NCI-H446 treated with DMSO at 0.1 percent for 48 hours (cell line): Measurements from ENCODE around the gene RAB3GAP1.
"Not testable (repeated sequence)": the region's sequence is repeated elsewhere in the genome, so short reads cannot be mapped to it uniquely, and the experiment has no call there.

Experiments
- DNase-seq: peaks from one replicate; lab custom pipeline; 2025; lab: John Stamatoyannopoulos, UW

RAB3GAP1 gene

DNA sequence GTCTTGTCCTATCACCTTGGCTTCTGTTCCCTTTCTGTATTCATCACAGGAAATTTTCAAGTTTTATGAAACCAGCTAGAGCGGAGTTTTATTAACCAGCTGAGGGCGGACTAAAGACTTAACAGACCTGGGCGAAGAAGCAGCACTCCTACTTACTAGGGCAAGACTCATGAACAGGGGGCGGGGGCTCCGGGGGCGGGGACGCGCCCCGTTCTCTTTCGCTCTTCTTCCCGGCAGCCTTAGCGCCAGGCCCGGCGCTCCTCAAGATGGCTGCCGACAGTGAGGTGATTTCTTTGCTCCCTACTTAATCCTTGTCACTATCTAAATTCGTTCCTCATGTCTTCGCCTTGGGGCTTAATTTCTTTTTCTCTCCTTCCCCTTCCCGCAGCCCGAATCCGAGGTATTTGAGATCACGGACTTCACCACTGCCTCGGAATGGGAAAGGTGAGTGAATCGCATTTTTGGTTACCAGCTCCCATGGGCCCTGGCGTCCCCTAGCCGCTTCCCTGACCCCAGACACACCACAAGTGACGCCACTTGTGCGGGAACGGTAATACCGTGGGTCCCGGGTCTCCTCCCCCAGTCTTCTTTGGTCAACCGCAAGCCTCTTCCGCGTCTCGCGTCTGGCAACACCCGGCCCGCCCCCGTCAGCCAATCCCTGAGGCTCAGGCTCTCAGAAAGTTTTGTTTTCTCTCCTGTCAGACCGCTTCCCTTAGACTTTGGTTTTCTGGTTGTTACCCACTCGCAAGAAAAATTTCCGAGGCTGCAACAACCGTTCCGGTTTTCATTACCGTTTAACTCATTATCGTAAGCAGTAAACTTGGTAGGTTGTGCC lies at the start of gene RAB3GAP1:
Gene RAB3GAP1 (plus strand): TSS at position 251 of the 835 bp plus-strand sequence. CDS start 16 bp downstream, at position 267.
- DNase-seq = peak; percentile 51

DNA sequence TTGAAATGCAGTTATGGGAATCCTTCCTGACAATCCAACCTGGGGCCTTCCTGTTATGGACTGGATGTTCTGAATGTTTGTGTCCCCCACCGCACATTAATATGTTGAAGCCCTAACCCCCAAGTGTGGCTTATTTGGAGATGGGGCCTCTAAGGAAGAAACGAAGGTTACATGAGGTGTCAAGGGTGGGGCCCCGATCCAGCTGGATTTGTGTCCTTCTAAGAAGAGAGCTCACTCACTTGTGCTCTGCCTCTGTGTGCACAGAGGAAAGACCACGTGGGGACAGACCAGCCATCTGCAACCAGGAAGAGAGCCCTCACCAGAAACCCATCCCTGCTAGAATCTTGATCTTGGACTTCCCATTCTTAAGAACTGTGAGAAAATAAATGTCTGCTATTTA lies 49.3 kb upstream of the RAB3GAP1 start:
- no peak for DNase-seq

DNA sequence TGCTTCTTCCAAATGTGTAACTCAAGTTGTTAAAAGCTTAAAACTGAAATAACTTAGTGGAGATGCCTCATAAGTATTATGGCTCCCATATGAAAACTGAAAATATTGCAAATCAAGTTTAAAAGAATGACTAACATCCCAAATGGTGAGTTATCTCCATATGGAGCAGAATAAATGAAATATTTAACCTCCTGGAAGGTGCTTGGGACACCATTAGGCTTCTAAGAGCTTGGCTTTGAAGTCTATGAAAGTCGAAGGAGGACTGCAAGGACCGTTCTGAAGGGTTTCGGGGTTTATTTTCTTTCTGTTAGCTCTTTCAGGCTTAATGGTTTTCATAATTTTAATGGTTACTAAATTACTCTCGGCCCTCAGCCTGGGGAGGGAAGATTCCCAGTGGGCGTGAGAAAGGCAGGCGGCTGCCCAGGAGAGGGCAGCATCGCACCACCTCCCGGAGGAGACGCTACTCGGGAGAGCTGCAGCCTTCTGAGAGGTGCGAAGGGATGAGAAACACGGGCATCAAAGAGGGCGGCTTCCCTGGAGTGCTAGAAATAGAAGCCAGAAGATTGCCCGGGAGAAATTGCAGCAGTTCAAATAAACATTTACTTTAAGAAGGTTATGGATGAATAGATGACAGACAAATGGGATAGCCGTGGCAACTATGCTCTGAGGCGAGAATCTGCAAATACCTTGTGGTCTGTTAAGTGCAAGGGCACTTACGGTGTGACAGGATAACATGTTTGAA lies 47.9 kb upstream of the RAB3GAP1 start:
- DNase-seq = peak; percentile 18

DNA sequence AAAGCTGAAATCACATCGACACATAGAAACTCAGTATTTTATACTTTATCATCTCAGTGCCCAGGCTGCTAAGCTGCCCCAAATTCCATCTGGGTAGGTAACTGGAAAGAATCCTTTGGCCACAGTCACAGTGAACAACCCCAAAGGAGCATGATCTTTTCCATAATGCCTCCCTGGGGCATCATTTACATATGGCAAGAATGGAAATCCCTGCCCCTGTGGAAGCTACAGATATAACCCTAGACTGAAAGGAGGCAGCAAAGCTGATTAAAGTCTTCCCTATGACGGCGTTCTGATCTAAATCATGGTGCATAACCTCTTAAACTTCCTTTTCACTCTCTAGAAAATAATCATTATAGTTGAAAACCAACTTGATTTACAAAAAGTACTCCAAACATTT lies 46.3 kb upstream of the RAB3GAP1 start:
- no peak for DNase-seq

DNA sequence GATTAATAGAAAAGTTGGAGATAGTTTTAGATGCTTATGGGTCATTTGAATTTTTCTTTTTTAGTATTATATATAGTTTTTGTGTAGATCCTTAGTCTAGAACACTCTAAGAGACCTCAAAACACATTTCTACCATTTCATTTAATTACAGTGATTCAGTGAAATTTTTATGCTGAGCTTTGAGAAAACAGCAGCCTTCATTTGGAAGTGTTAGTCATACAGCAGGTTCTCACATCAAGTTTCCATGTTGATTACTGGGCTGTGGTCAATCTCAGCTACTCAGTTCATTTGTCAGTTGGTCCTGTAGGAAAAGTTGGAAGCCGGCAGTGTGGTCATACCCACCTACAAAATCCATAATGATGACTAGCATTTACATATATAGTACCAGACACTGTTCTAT lies 42.8 kb upstream of the RAB3GAP1 start:
- no peak for DNase-seq

DNA sequence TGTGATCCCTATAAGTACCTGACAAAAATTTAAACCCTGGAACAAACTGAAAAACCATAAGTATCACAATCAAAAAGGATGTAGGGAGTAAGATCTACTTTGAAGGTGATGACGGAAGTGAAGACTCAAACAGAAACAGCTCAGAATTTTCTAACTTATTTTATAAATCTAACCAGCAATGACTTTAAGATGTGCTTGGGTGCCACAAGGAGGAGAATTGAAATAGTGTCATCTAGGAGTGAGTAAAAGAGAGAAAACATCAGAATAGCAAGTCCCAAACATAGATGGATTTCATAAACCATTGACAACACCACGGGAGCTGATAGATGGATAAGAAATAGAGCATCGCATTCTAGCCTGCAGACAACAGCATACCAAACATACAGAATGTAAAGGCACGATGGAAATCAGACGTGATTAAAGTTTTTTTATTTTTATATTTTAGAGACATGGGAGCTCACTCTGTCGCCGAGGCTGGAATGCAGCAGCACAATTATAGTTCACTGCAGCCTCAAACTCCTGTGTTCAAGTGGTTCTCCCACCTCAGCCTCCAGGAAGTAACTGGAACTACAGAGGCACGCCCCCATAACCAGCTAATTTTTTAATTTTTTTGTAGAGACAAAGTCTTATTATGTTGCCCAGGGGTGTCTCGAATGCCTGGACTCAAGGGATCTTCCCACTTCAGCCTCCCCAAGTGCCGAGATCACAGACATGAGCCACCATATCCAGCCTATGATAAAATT lies 41.7 kb upstream of the RAB3GAP1 start:
- no peak for DNase-seq

DNA sequence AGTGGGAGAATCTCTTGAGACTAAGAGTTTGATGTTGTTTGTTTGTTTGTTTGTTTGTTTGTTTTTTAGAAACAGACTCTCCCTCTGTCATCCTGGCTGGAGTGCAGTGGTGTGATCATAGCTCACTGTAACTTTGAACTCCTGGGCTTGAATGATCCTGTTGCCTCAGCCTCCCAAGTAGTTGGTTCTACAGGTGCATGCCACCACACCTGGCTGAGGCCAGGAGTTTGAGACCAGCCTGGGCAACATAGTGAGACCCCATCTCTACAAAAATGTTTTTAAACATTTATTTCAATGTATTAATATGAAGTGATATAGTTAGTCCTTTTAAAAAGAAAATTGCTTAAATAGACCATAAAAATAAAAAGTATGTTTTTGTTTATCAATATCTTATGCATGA lies 40.5 kb upstream of the RAB3GAP1 start:
- no peak for DNase-seq

DNA sequence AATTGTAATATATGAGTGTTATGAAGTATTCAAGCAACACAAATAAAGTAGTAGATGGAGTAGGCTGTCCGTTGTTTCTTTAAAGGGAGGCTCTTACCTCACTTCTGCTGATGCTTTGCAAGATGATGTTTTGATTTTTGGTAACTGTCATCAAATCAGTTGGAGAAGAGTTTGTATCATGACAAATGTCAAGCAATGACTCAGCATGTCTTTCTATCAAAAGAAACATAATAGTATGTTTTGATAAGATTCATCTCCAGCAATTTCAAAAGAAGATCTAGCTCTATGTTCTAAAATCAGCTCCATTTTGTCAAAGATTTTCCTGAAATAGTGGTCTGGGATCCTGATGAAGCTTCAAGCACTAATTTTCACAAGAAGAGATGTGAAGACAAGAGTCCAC lies 30.5 kb upstream of the RAB3GAP1 start:
- no peak for DNase-seq

DNA sequence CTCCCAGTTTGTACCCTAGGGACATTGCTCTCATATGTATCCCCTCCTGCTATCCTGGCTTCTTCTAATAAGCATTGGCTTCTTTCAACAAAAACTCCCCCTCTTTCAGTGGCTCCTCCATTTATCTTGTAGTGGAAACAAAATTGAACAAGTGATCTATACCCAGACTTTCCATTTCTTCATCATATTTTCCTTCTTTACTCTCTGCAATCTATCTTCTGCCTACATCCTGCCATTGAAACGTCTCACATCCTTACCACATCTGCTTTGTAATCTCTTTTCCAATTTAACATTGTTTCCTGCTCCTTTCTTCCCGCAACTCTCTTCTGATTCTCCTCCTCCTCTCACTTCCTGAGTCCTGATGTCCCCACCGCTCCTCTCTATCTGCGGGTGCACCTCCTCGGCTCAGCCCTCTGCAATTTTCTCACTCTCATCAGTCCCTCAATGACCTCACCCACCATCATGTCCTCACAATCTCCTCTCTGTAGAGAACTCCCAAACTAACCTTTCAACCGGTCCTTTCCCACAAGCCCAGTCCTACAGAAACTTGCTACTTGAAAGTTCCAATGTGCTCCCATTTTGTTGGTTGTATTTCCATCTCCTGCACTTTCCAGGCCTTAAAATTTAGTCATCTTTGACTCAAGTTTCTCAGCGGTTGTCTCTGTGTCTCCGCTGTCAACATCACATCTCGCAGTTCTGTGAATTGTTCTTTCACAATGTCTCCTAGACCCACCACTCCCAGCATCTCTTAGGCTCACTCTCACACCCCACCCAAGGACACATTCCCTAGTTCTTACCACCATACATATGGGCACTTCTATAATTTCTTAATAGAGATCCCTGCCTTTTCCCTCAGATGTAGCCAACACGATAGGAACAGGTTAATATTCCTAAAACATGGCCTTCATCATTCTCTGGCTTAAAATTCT lies 28.9 kb upstream of the RAB3GAP1 start:
- no peak for DNase-seq

DNA sequence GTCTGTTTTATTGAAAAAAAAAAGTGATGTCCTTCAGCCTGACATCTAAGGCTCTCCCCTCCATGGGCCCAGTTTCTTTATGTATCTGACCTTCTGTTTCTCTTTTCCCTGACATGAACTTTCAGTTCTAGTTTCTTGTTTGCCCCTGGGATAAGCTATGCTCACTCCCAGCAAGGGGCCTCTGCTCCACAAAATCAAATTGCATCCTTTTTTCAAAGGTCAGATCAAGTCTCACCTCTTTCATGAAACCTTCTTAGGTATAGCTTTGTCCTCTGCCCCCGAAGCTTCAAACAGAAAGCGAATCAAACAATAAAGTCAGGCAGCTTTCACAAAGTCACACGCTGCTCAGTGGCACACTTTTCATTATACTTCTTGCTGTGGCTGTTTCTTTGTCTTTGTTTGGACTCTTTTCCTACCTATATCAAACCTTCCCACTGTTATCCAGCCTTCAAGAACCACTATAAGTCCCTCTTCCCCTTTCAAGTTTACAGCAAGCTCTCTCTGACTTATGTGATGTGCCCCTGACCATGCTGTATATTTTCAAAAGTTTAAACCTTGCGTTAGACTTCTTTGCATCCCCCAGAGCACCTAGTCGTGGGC lies 28.1 kb upstream of the RAB3GAP1 start:
- DNase-seq = no peak

DNA sequence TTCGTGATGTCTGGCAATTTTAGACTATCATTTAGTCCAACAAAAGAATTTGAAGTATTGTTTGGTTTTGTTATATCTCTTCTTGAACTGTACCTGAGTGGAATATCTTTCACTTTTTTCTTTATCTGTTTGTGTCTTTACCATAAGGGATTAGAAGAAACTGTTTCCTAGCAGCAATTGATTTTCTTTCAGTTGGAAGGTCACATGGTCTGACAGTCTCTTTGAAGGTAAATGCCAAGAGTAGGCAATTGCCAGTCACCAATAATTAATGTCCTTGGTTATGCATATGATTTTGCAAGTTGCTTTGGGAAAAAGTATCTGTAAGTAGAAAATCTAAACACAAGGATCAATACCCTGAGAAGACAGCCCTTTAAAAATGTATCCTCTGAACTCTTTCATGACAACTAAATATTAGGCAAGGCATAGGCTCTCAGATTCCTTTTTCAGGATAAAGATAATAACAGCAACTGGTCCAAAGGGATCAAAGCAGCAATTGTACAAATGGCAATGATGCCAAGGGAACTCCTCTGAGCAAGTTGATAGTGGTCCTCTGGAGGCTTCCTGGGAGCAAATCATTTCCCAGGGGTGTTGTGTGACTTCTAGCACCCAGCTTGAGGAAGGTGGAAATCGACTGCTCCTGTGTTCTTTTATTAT lies 22.5 kb upstream of the RAB3GAP1 start:
- DNase-seq = no peak

DNA sequence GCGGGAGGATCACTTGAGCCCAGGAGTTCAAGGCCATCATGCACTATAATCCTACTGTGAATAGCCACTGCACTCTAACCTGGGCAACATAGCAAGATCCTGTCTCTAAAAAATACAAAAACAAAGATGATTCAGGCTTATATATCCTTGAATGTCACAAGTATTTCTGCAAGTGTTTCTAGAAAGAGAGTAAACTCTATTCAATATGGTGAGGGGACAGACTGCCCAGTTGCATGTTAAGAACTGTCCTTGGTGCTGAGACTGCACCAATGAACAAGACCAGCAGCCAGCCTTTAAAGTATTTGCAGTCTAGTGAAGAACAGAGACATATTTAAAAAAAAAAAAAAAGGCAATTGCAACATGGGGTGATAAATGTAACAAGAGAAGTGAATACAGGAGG lies 21.3 kb upstream of the RAB3GAP1 start:
- no peak for DNase-seq

DNA sequence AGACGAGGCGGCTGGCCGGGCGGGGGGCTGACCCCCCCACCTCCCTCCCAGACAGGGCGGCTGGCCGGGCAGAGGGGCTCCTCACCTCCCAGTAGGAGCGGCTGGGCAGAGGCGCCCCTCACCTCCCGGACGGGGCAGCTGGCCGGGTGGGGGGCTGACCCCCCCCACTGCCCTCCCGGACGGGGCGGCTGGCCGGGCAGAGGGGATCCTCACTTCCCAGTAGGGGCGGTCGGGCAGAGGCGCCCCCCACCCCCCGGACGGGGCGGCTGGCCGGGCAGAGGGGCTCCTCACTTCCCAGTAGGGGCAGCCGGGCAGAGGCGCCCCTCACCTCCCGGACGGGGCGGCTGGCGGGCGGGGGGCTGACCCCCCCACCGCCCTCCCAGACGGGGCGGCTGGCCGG lies 18.9 kb upstream of the RAB3GAP1 start:
- DNase-seq = not testable (repeated sequence)

DNA sequence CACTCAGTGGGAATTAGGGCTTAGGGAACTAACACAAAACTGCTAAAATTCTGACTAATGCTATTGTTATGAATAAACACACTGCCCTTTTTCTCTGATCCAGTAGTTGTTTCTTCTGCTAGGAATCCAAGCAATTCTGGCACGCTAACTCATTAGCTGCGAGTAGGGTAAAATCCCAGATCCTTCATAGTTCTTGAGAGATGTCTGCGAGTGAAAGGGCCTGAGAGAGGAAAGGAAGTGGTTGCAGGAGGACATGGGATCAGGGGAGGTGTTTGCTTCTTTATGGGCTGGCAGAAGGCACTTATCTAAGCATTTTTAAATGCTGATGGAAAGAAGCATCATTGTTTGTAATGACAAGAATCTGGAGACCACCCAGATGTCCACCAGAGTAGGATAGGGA lies 14.3 kb upstream of the RAB3GAP1 start:
- DNase-seq = no peak

DNA sequence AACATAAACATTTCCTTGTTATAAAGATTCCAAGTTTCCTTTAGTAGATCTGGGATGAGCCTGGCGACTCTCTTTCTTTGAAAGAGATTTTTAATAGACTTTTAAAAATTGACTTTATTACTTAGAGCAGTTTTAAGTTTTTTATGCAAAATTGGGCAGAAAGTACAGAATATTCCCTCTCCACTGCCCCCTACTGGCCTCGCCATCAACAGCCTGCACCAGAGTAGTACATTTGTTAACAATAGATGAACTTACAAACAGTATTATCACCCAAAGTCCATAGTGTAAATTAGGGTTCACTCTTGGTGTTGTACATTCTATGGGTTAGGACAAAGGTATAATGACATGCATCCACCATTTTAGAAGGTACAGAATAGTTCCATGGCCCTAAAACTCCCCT lies 8.7 kb upstream of the RAB3GAP1 start:
- no peak for DNase-seq

DNA sequence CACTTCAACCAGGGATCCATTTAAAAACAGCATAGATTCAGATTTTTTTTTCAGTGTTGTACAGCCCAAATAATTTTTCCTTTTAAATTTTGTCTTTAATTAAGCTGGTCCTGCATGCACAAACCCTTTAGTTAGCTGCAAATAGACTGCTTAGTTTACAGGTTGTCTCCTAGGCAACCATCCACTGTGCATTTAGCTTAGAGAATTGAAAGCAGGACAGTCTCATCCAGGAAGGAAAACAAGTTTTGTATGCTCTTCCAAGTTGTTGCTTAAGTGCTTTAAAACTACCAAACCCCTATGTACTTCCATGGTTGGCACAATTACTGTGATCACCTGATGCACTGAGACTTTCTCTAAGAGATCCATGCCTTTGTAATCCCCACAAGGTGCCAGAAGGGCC lies 4.8 kb upstream of the RAB3GAP1 start, which contains the start of gene MAP3K19:
Gene MAP3K19 (minus strand): TSS at position 148 of the 400 bp plus-strand sequence. CDS start 22,800 bp downstream, outside the sequence.
- DNase-seq = no peak

DNA sequence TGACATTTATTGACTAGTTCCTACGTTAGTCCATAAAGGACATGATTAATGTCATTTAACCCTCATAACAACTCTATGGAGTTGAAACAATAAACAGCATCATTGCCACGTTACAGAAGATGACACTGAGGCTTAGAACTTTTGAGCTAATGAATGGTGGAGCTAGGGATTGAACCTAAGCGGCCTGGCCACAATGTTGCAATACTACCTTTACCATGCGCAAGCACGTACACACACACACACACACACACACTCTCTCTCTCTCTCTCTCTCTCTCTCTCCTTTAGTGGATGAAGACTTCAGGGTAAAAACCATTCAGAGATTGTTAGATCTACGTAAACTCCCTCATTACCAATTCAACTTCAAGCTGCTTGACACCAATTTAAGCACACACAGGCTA lies 4.0 kb upstream of the RAB3GAP1 start:
- no peak for DNase-seq

DNA sequence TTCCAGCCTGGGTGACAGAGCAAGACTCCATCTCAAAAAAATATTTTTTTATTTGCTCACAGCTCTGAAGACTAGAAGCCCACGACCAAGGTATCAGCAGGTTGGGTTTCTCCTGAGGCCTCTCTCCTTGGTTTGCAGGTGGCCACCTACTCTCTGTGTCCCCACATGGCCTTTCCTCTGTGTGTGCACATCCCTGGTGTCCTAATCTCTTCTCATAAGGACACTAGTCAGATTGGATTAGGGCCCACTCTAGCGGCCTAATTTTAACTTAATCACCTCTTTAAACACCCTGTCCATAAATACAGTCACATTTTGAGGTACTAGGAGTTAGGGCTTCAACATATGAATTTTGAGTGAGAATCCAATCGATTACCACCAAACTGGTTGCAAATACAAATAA lies 2.0 kb upstream of the RAB3GAP1 start:
- no peak for DNase-seq

DNA sequence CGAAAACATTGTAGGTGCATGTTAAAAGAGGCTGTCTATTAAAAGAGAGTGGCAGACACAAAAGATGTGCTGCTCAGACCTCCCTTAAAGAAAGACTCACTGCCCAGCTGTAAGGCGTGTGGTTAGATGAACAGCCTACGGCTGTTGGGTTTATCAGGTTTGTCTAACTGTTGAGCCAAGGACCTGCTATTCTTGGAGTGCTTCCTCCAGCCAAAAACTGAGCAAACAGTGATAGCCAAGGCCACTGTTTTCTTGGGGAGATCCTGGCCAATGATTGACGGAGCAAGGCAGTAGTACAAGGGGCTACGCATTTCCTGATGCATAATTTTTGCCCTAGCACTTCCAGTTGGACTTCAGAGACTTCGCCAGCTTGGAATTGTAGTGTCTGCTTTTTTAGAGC lies 1.4 kb upstream of the RAB3GAP1 start:
- no peak for DNase-seq

DNA sequence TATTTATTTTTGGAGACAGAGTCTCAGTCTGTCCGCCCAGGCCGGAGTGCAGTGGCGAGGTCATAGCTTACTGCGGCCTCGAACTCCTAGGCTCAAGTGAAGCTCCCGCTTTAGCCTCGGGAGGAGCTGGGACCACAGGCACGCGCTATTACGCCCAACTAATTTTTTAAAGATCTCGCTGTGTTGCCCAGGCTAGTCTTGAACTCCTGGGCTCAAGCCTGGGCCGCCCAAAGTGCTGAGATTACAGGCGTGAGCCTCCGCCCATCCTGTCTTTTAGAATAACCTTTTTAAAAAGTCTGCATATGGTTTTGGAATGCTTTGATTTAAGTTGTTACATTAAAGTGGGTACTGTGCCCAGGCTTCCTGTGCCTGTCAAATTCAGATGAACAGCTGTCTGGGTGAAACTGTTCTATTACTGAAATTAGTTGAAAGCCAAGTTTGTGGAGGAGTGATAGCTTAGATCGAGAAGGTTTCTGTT lies 944 bp downstream of the RAB3GAP1 start:
- DNase-seq = no peak
